Activated naive CD8-positive, alpha-beta T cell (primary cell): Measurements from ENCODE around the gene KCNH8.

Experiments
- H3K27ac Mint-ChIP-seq: one replicate; pipeline ENCODE4 v1.8.0; 2021; ENCODE audit warnings: mixed read lengths
- H3K27me3 Mint-ChIP-seq: one replicate; pipeline ENCODE4 v1.8.0; 2021; ENCODE audit warnings: mixed read lengths
- H3K36me3 Mint-ChIP-seq: one replicate; pipeline ENCODE4 v1.8.0; 2021; ENCODE audit warnings: mixed read lengths
- H3K4me1 Mint-ChIP-seq: one replicate; pipeline ENCODE4 v1.8.0; 2021; ENCODE audit warnings: low read depth, mixed read lengths
- H3K4me3 Mint-ChIP-seq: one replicate; pipeline ENCODE4 v1.8.0; 2021; ENCODE audit warnings: mild to moderate bottlenecking, mixed read lengths
- H3K9me3 Mint-ChIP-seq: one replicate; pipeline ENCODE4 v1.8.0; 2021; ENCODE audit warnings: low read depth, mixed read lengths

KCNH8 gene

GRCh38 chr3:19254784-19255338 is 106.6 kb downstream of the KCNH8 start:
- no peak overlapping the region for H3K4me3 Mint-ChIP-seq
- no peaks in the 10 kb centered on the region for H3K36me3 Mint-ChIP-seq
- no peak overlapping the region for H3K27ac Mint-ChIP-seq
- peaks cover 5% of the 10 kb centered on the region for H3K4me1 Mint-ChIP-seq
- H3K27me3 Mint-ChIP-seq, result no peaks in the 10 kb centered on the region
- H3K9me3 Mint-ChIP-seq, result no peaks in the 10 kb centered on the region

- peaks cover 5% of the 10 kb centered on the region for H3K4me1 Mint-ChIP-seq
- no peaks in the 10 kb centered on the region for H3K9me3 Mint-ChIP-seq
- H3K4me3 Mint-ChIP-seq, result no peak overlapping the region
- H3K36me3 Mint-ChIP-seq, result no peaks in the 10 kb centered on the region
- H3K27me3 Mint-ChIP-seq, result no peaks in the 10 kb centered on the region
- no peak overlapping the region for H3K27ac Mint-ChIP-seq
These were observed 108.0 kb downstream of the KCNH8 start for GRCh38 chr3:19256313-19256712.

- H3K27me3 Mint-ChIP-seq, result no peaks in the 10 kb centered on the region
- H3K27ac Mint-ChIP-seq, result no peak overlapping the region
- no peaks in the 10 kb centered on the region for H3K36me3 Mint-ChIP-seq
- no peak overlapping the region for H3K4me3 Mint-ChIP-seq
- no peaks in the 10 kb centered on the region for H3K4me1 Mint-ChIP-seq
- H3K9me3 Mint-ChIP-seq, result no peaks in the 10 kb centered on the region
These were observed 115.3 kb downstream of the KCNH8 start for GRCh38 chr3:19263606-19264005.

- Mint-ChIP-seq H3K27me3 (no peaks in the 10 kb centered on the region), H3K36me3 (no peaks in the 10 kb centered on the region), H3K9me3 (no peaks in the 10 kb centered on the region), H3K4me3 (no peak overlapping the region), H3K27ac (no peak overlapping the region), H3K4me1 (no peaks in the 10 kb centered on the region)
These were observed 116.1 kb downstream of the KCNH8 start for GRCh38 chr3:19264424-19264823.

- H3K4me3 Mint-ChIP-seq, result no peak overlapping the region
- H3K27me3 Mint-ChIP-seq, result no peaks in the 10 kb centered on the region
- no peaks in the 10 kb centered on the region for H3K4me1 Mint-ChIP-seq
- H3K27ac Mint-ChIP-seq, result no peak overlapping the region
- H3K9me3 Mint-ChIP-seq, result no peaks in the 10 kb centered on the region
- H3K36me3 Mint-ChIP-seq, result no peaks in the 10 kb centered on the region
These were observed 118.7 kb downstream of the KCNH8 start for GRCh38 chr3:19267040-19267439.

GRCh38 chr3:19270481-19270880 is 122.2 kb downstream of the KCNH8 start:
- no peaks in the 10 kb centered on the region for H3K36me3 Mint-ChIP-seq
- H3K4me3 Mint-ChIP-seq, result no peak overlapping the region

GRCh38 chr3:19272296-19272695 is 124.0 kb downstream of the KCNH8 start:
- Mint-ChIP-seq H3K27me3 (peaks cover 4% of the 10 kb centered on the region), H3K4me1 (no peaks in the 10 kb centered on the region), H3K9me3 (no peaks in the 10 kb centered on the region), H3K36me3 (no peaks in the 10 kb centered on the region), H3K4me3 (no peak overlapping the region), H3K27ac (no peak overlapping the region)

More at GRCh38 chr3:19270481-19270880, 122.2 kb downstream of the KCNH8 start:
- Mint-ChIP-seq H3K9me3 (no peaks in the 10 kb centered on the region), H3K27me3 (no peaks in the 10 kb centered on the region), H3K27ac (no peak overlapping the region), H3K4me1 (no peaks in the 10 kb centered on the region)

GRCh38 chr3:19273091-19273490 is 124.8 kb downstream of the KCNH8 start:
- Mint-ChIP-seq H3K27ac (no peak overlapping the region), H3K9me3 (no peaks in the 10 kb centered on the region), H3K36me3 (no peaks in the 10 kb centered on the region), H3K4me1 (no peaks in the 10 kb centered on the region), H3K27me3 (peaks cover 4% of the 10 kb centered on the region), H3K4me3 (no peak overlapping the region)

- H3K4me3 Mint-ChIP-seq, result no peak overlapping the region
- no peak overlapping the region for H3K27ac Mint-ChIP-seq
- peaks cover 4% of the 10 kb centered on the region for H3K27me3 Mint-ChIP-seq
- no peaks in the 10 kb centered on the region for H3K9me3 Mint-ChIP-seq
- no peaks in the 10 kb centered on the region for H3K4me1 Mint-ChIP-seq
- no peaks in the 10 kb centered on the region for H3K36me3 Mint-ChIP-seq
These were observed 126.3 kb downstream of the KCNH8 start for GRCh38 chr3:19274576-19274975.

- Mint-ChIP-seq H3K9me3 (no peaks in the 10 kb centered on the region), H3K36me3 (no peaks in the 10 kb centered on the region), H3K27me3 (no peaks in the 10 kb centered on the region), H3K4me3 (no peak overlapping the region), H3K4me1 (no peaks in the 10 kb centered on the region), H3K27ac (no peak overlapping the region)
These were observed 136.7 kb downstream of the KCNH8 start for GRCh38 chr3:19284974-19285373.

- no peak overlapping the region for H3K27ac Mint-ChIP-seq
- H3K4me3 Mint-ChIP-seq, result no peak overlapping the region
- H3K4me1 Mint-ChIP-seq, result no peaks in the 10 kb centered on the region
- H3K27me3 Mint-ChIP-seq, result no peaks in the 10 kb centered on the region
- no peaks in the 10 kb centered on the region for H3K36me3 Mint-ChIP-seq
- H3K9me3 Mint-ChIP-seq, result no peaks in the 10 kb centered on the region
These were observed 145.0 kb downstream of the KCNH8 start for GRCh38 chr3:19293295-19293694.

- Mint-ChIP-seq H3K9me3 (no peaks in the 10 kb centered on the region), H3K36me3 (no peaks in the 10 kb centered on the region), H3K27me3 (no peaks in the 10 kb centered on the region), H3K4me3 (no peak overlapping the region), H3K4me1 (no peaks in the 10 kb centered on the region), H3K27ac (no peak overlapping the region)
These were observed 146.9 kb downstream of the KCNH8 start for GRCh38 chr3:19295208-19295607.

GRCh38 chr3:19331931-19332330 is 183.6 kb downstream of the KCNH8 start:
- Mint-ChIP-seq H3K4me1 (no peaks in the 10 kb centered on the region), H3K36me3 (no peaks in the 10 kb centered on the region), H3K4me3 (no peak overlapping the region), H3K27ac (no peak overlapping the region), H3K27me3 (no peaks in the 10 kb centered on the region), H3K9me3 (no peaks in the 10 kb centered on the region)

- H3K27ac Mint-ChIP-seq, result no peak overlapping the region
- peaks cover 3% of the 10 kb centered on the region for H3K27me3 Mint-ChIP-seq
- H3K9me3 Mint-ChIP-seq, result no peaks in the 10 kb centered on the region
- H3K4me1 Mint-ChIP-seq, result no peaks in the 10 kb centered on the region
- no peaks in the 10 kb centered on the region for H3K36me3 Mint-ChIP-seq
- H3K4me3 Mint-ChIP-seq, result no peak overlapping the region
These were observed 185.8 kb downstream of the KCNH8 start for GRCh38 chr3:19334120-19334519.

GRCh38 chr3:19338769-19339168 is 190.5 kb downstream of the KCNH8 start:
- H3K4me1 Mint-ChIP-seq, result no peaks in the 10 kb centered on the region

GRCh38 chr3:19342389-19342788 is 194.1 kb downstream of the KCNH8 start:
- no peak overlapping the region for H3K27ac Mint-ChIP-seq
- H3K4me3 Mint-ChIP-seq, result no peak overlapping the region
- no peaks in the 10 kb centered on the region for H3K36me3 Mint-ChIP-seq
- peaks cover 3% of the 10 kb centered on the region for H3K27me3 Mint-ChIP-seq
- no peaks in the 10 kb centered on the region for H3K9me3 Mint-ChIP-seq
- H3K4me1 Mint-ChIP-seq, result no peaks in the 10 kb centered on the region

More at GRCh38 chr3:19338769-19339168, 190.5 kb downstream of the KCNH8 start:
- Mint-ChIP-seq H3K27ac (no peak overlapping the region), H3K9me3 (no peaks in the 10 kb centered on the region), H3K36me3 (no peaks in the 10 kb centered on the region), H3K27me3 (peaks cover 4% of the 10 kb centered on the region), H3K4me3 (no peak overlapping the region)
